Measurements from ENCODE around the gene MBNL1. TPM values are rescaled to one million over a fixed set of nuclear protein-coding genes. Genes with fewer than 3 reads are reported as not detected.

MBNL1 gene
- total RNA-seq, 1 donor from 2014 or later = 229 TPM

DNA sequence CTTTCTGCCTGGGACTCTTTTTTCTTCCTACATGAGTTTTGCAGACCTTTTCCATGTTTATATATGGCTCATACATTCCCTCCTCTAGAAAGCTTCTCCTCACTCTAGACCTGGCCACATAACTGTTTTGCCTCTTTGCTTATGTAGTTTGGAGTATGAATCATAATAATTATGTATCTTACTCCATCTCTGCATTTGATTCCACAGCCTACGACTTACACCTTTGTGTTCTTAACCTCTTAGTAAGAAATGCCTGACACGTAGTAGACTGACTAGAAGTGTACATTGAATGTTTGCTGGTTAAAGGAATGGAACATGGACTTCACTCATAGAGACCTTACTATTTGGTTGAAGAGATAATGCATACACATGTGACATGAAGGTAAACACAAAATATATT is 56.4 kb downstream of the MBNL1 start:
- no peak for DNase-seq
- no peak overlapping the region for H3K27ac ChIP-seq
- no peaks in the 10 kb centered on the region for H3K36me3 ChIP-seq
- H3K4me1 ChIP-seq = peaks cover 66% of the 10 kb centered on the region
- no peaks in the 10 kb centered on the region for H3K27me3 ChIP-seq
- TF ChIP-seq, protein P1, sequence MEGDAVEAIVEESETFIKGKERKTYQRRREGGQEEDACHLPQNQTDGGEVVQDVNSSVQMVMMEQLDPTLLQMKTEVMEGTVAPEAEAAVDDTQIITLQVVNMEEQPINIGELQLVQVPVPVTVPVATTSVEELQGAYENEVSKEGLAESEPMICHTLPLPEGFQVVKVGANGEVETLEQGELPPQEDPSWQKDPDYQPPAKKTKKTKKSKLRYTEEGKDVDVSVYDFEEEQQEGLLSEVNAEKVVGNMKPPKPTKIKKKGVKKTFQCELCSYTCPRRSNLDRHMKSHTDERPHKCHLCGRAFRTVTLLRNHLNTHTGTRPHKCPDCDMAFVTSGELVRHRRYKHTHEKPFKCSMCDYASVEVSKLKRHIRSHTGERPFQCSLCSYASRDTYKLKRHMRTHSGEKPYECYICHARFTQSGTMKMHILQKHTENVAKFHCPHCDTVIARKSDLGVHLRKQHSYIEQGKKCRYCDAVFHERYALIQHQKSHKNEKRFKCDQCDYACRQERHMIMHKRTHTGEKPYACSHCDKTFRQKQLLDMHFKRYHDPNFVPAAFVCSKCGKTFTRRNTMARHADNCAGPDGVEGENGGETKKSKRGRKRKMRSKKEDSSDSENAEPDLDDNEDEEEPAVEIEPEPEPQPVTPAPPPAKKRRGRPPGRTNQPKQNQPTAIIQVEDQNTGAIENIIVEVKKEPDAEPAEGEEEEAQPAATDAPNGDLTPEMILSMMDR (IDR thresholded peaks at IDR 0.05) = no peak
- H3K9me3 ChIP-seq = no peaks in the 10 kb centered on the region
- ATAC-seq = no peak
- intact Hi-C loops (cut with DNase I) = no loop called here
- no peak overlapping the region for H3K4me3 ChIP-seq

DNA sequence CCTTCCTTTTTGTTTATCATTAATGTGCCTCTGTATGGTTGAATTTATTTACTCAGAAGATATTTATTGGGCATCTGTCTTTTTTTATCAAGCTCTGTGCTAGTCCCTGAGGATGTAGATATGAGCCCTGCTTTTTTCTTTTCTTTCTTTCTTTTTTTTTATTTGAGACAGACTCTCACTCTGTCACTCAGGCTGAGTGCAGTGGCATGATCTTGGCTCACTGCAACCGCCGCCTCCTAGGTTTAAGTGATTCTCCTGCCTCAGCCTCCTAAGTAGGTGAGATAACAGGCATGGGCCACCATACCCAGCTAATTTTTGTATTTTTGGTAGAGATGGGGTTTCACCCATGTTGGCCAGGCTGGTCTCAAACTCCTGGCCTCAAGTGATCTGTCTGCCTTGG is 58.5 kb downstream of the MBNL1 start:
- H3K36me3 ChIP-seq = no peaks in the 10 kb centered on the region
- DNase-seq = no peak
- H3K4me1 ChIP-seq = peaks cover 66% of the 10 kb centered on the region
- no peak overlapping the region for H3K27ac ChIP-seq
- H3K9me3 ChIP-seq = no peaks in the 10 kb centered on the region
- ATAC-seq = no peak
- TF ChIP-seq, protein P1 (IDR thresholded peaks at IDR 0.05) = no peak
- no peaks in the 10 kb centered on the region for H3K27me3 ChIP-seq
- intact Hi-C loops (cut with DNase I) = no loop called here
- no peak overlapping the region for H3K4me3 ChIP-seq

DNA sequence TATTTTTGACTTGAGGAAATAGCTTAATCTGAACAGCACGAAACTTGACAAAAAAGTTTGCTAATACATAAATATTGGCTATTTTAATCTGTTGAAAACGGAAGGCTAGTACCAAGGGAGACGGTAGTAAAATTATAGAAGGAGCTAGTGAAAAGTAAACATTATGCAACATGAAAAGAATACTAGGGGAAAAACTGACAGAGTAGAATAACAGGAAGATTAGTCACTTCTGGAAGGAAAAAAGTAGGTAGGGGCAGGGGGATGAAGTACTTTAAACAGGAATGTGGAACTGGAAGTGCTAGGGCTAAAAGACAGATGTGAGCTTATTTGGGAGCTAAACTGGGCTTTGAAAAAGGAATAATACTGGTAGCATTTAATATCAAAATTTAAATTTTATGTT is 60.1 kb downstream of the MBNL1 start:
- peak; percentile 65 for ATAC-seq
- Histone ChIP-seq H3K9me3 (no peaks in the 10 kb centered on the region), H3K27ac (peak overlapping the region; percentile 52), H3K36me3 (no peaks in the 10 kb centered on the region), H3K4me3 (no peak overlapping the region), H3K27me3 (no peaks in the 10 kb centered on the region), H3K4me1 (peaks cover 66% of the 10 kb centered on the region)
- intact Hi-C loops (cut with DNase I) = no loop called here
- TF ChIP-seq, protein P1 (IDR thresholded peaks at IDR 0.05) = no peak
- DNase-seq = no peak

DNA sequence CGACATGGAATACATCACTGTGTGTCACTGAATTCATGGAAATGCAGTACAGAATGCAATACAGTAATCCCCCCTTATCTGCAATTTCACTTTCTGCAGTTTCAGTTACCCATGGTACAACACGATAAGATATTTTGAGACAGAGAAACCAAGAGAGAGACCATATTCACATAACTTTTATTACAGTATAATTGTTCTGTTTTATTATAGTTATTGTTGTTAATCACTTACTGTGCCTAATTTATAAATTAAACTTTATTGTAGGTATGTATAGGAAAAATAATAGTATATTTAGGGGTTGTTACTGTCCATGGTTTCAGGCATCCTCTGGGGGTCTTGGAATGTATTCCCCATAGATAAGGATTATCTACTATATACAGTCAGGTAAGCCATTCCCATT is 61.8 kb downstream of the MBNL1 start:
- Histone ChIP-seq H3K9me3 (no peaks in the 10 kb centered on the region), H3K36me3 (no peaks in the 10 kb centered on the region), H3K27me3 (no peaks in the 10 kb centered on the region), H3K4me3 (no peak overlapping the region), H3K27ac (peak overlapping the region; percentile 2), H3K4me1 (peaks cover 75% of the 10 kb centered on the region)
- TF ChIP-seq, protein P1 (IDR thresholded peaks at IDR 0.05) = no peak
- DNase-seq (no peak), ATAC-seq (no peak)
- intact Hi-C loops (cut with DNase I) = no loop called here

DNA sequence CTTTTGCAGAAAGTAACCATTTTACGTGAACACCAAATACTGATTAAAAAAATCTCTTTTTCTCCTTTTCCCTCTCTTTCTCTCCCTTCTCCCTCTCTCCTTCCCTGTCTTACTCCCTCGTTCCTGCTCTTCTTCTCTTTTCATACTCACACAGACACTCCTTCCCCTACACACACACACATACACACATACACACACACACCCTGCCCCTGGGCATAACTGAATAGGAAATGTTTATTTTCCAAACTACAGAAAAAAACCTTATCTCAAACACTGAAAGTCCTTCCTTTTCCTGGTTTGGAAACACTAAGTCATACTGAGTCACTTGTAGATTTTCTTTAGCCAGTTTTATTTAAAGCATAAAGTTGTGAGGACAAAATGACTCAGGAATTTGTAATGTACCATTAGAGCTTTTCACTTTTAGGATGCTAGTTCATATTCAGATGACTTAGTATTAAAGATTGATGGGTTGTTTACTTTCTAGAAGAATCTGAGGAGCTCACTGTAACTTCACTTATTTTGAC is 62.4 kb downstream of the MBNL1 start:
- intact Hi-C loops (cut with DNase I) = no loop called here
- H3K36me3 ChIP-seq = no peaks in the 10 kb centered on the region
- peak overlapping the region; percentile 20 for H3K27ac ChIP-seq
- TF ChIP-seq, protein P1 (IDR thresholded peaks at IDR 0.05) = no peak
- H3K4me3 ChIP-seq = no peak overlapping the region
- peaks cover 75% of the 10 kb centered on the region for H3K4me1 ChIP-seq
- H3K9me3 ChIP-seq = no peaks in the 10 kb centered on the region
- DNase-seq (no peak), ATAC-seq (no peak)
- no peaks in the 10 kb centered on the region for H3K27me3 ChIP-seq

DNA sequence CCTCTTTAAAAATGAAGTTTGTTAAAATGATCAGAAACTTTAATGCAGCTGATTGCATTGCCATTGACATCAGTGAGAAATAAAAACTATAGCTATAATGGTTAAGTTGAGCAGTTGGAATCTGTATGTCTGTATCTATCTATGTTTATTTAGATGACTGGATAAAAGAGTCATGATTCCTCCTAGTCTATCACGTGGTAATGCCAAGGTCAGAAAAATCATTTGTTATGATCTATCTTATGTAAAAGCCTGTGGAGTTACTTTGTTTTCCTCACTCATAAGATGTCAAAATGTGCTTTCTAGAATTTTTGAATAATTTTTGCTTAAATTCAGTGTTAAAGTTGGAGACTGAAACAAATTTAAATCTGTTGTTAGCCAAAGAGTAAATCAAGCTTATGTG is 63.3 kb downstream of the MBNL1 start:
- no peaks in the 10 kb centered on the region for H3K36me3 ChIP-seq
- no peak for ATAC-seq
- no peak for DNase-seq

More for the DNA sequence above, 63.3 kb downstream of the MBNL1 start:
- no peak overlapping the region for H3K4me3 ChIP-seq
- no peaks in the 10 kb centered on the region for H3K27me3 ChIP-seq
- H3K27ac ChIP-seq = peak overlapping the region; percentile 20
- intact Hi-C loops (cut with DNase I) = no loop called here
- TF ChIP-seq, protein P1 (IDR thresholded peaks at IDR 0.05) = no peak
- peaks cover 83% of the 10 kb centered on the region for H3K4me1 ChIP-seq
- no peaks in the 10 kb centered on the region for H3K9me3 ChIP-seq

Data from upper lobe of right lung (tissue), 1 donor.